GM23338 (cell line): ENCODE data around the gene TMPRSS3. TPM values are rescaled to one million over a fixed set of nuclear protein-coding genes. Genes with fewer than 3 reads are reported as not detected.

Source experiments
- ATAC-seq: fragments of 200-7000 bp; cut with Tn5 transposase; 3 replicates; pipeline ENCODE4 v1.9.1; 2020
- DNase-seq: peaks from one replicate; pipeline ENCODE4 v3.0.0-alpha.2; 2015; ENCODE audit warnings: low spot score
- H2AFZ ChIP-seq: fragments of 200-600 bp; sonication (generic); 2 replicates; pipeline ENCODE4 v1.8.0; 2016; ENCODE audit warnings: antibody characterized with exemption, mild to moderate bottlenecking, moderate library complexity
- H3F3A ChIP-seq: fragments of 200-600 bp; sonication (generic); replicated peaks from 2 replicates; pipeline ENCODE4 v1.8.0; 2017; ENCODE audit warnings: antibody characterized with exemption, mixed run types, low read depth
- H3K27ac ChIP-seq: fragments of 200-600 bp; sonication (generic); 2 replicates; pipeline ENCODE4 v1.6.1; 2016; ENCODE audit warnings: low read depth
- H3K27me3 ChIP-seq: fragments of 200-600 bp; sonication (generic); 2 replicates; pipeline ENCODE4 v1.8.0; 2016; ENCODE audit warnings: mild to moderate bottlenecking, mixed run types, moderate library complexity; ENCODE audit not compliant: insufficient read depth
- H3K36me3 ChIP-seq: fragments of 200-600 bp; sonication (generic); 2 replicates; pipeline ENCODE4 v1.8.0; 2016; ENCODE audit warnings: mild to moderate bottlenecking; ENCODE audit not compliant: insufficient read depth
- H3K4me1 ChIP-seq: fragments of 200-600 bp; sonication (generic); 2 replicates; pipeline ENCODE4 v1.8.0; 2016; ENCODE audit warnings: mild to moderate bottlenecking, moderate library complexity; ENCODE audit not compliant: insufficient read depth
- H3K4me2 ChIP-seq: fragments of 200-600 bp; sonication (generic); 2 replicates; pipeline ENCODE4 v1.7.1; 2017; ENCODE audit warnings: mixed run types
- H3K4me3 ChIP-seq: fragments of 200-600 bp; sonication (generic); 2 replicates; pipeline ENCODE4 v1.6.1; 2016; ENCODE audit warnings: mixed run types
- H3K79me2 ChIP-seq: fragments of 200-600 bp; sonication (generic); replicated peaks from 2 replicates; pipeline ENCODE4 v1.8.0; 2017; ENCODE audit warnings: mild to moderate bottlenecking; ENCODE audit not compliant: insufficient read depth
- H3K9me2 ChIP-seq: fragments of 200-600 bp; sonication (generic); 2 replicates; pipeline ENCODE4 v1.8.0; 2017; ENCODE audit not compliant: insufficient read depth
- H4K20me1 ChIP-seq: fragments of 200-600 bp; sonication (generic); replicated peaks from 2 replicates; pipeline ENCODE4 v1.8.0; 2017; ENCODE audit warnings: mild to moderate bottlenecking; ENCODE audit not compliant: insufficient read depth
- H3K27ac Mint-ChIP-seq: 2 replicates; pipeline ENCODE4 v1.8.0; 2020; ENCODE audit warnings: inconsistent platforms, mild to moderate bottlenecking, moderate library complexity, mixed read lengths
- H3K27me3 Mint-ChIP-seq: 3 replicates; pipeline ENCODE4 v1.8.0; 2022; ENCODE audit warnings: low read depth, mild to moderate bottlenecking, moderate library complexity, mixed read lengths, inconsistent platforms; ENCODE audit not compliant: insufficient read depth, poor library complexity
- H3K36me3 Mint-ChIP-seq: 3 replicates; pipeline ENCODE4 v1.8.0; 2021; ENCODE audit warnings: low read depth, mild to moderate bottlenecking, inconsistent platforms, moderate library complexity, mixed read lengths
- H3K4me1 Mint-ChIP-seq: 3 replicates; pipeline ENCODE4 v1.8.0; 2020; ENCODE audit warnings: mild to moderate bottlenecking, inconsistent platforms, mixed read lengths
- H3K4me3 Mint-ChIP-seq: 3 replicates; pipeline ENCODE4 v1.8.0; 2021; ENCODE audit warnings: moderate library complexity, mild to moderate bottlenecking, inconsistent platforms, mixed read lengths
- H3K9me3 Mint-ChIP-seq: 3 replicates; pipeline ENCODE4 v1.8.0; 2020; ENCODE audit warnings: moderate library complexity, mild to moderate bottlenecking, inconsistent platforms, mixed read lengths
- CREB1 ChIP-seq: fragments of 250-450 bp; sonication (Bioruptor Pico); IDR thresholded peaks from 2 replicates; pipeline ENCODE4 v1.5.0; 2020; ENCODE audit warnings: low read depth, mild to moderate bottlenecking, moderate library complexity
- ETS1 ChIP-seq: IDR thresholded peaks from 2 replicates; pipeline ENCODE4 v1.6.1; 2016; ENCODE audit warnings: antibody characterized with exemption
- EZH2phosphoT487 ChIP-seq: fragments of 200-600 bp; sonication (generic); IDR thresholded peaks from one replicate; pipeline ENCODE4 v1.8.1; 2018; ENCODE audit warnings: antibody characterized with exemption; ENCODE audit not compliant: unreplicated experiment
- JUNB ChIP-seq: IDR thresholded peaks from one replicate; pipeline ENCODE4 v1.6.1; 2016; ENCODE audit warnings: antibody characterized with exemption; ENCODE audit not compliant: unreplicated experiment
- NANOG ChIP-seq: IDR thresholded peaks from 2 replicates; pipeline ENCODE4 v1.6.1; 2016; ENCODE audit warnings: antibody characterized with exemption, borderline replicate concordance
- STAT1 ChIP-seq: IDR thresholded peaks from one replicate; pipeline ENCODE4 v1.6.1; 2016; ENCODE audit warnings: antibody characterized with exemption; ENCODE audit not compliant: unreplicated experiment
- ZNF331 ChIP-seq: fragments of 250-450 bp; sonication (Bioruptor Pico); IDR thresholded peaks from 2 replicates; pipeline ENCODE4 v1.5.0; 2020; ENCODE audit warnings: low read depth, mild to moderate bottlenecking, moderate library complexity
- polyA plus RNA-seq: library from polyadenylated mRNA; unstranded; fragments of >200 nt; fragmentation: Nextera tagmentation; extraction: Ambion mirVana; gene quantifications from 2 replicates; pipeline ENCODE4 v1.2.1, GENCODE V29; 2016
- total RNA-seq: library from RNA; depleted of rRNA; stranded (reverse); fragments of >200 nt; shearing (Covaris generic); gene quantifications from 2 replicates; pipeline ENCODE4 v1.2.3, GENCODE V29; 2014
- TF ChIP-seq, protein P1 (sequence below), 2 experiments: fragments of 200-600 bp in 1 of 2; sonication (generic) in 1 of 2; conservative IDR thresholded peaks; 2 replicates each; pipeline versions ENCODE4 v1.5.1 to v1.6.1; 2016 to 2017; ENCODE audit warnings: antibody characterized with exemption in 2 of 2, low read depth in 2 of 2, mild to moderate bottlenecking in 2 of 2, moderate library complexity in 1 of 2
- TF ChIP-seq, protein P2 (sequence below): fragments of 250-450 bp; sonication (Bioruptor Pico); IDR thresholded peaks from 2 replicates; pipeline ENCODE4 v1.5.0; 2020; ENCODE audit warnings: mild to moderate bottlenecking, moderate library complexity
- TF ChIP-seq, protein P3 (sequence below): IDR thresholded peaks from one replicate; pipeline ENCODE4 v1.6.1; 2018; ENCODE audit warnings: antibody characterized with exemption; ENCODE audit not compliant: unreplicated experiment

Gene TMPRSS3
- total and polyA plus RNA-seq, 2 experiments from 2014 or later: 0.17 TPM; not detected in 1

GRCh38 chr21:42423685-42424084 is 27.8 kb upstream of the TMPRSS3 start:
- Histone ChIP-seq H3K79me2 (no peaks in the 10 kb centered on the region), H3K27ac (no peak overlapping the region), H3K4me2 (no peak overlapping the region), H3F3A (no peaks in the 10 kb centered on the region), H4K20me1 (no peaks in the 10 kb centered on the region), H3K9me2 (no peaks in the 10 kb centered on the region), H3K27me3 (no peaks in the 10 kb centered on the region), H3K36me3 (no peaks in the 10 kb centered on the region), H3K4me1 (no peaks in the 10 kb centered on the region), H2AFZ (no peak overlapping the region), H3K4me3 (no peak overlapping the region)
- Mint-ChIP-seq H3K36me3 (no peaks in the 10 kb centered on the region), H3K4me1 (no peaks in the 10 kb centered on the region), H3K4me3 (no peak overlapping the region), H3K27ac (no peak overlapping the region), H3K9me3 (peaks cover 6% of the 10 kb centered on the region; the same call in 1 of the 3 replicates), H3K27me3 (no peaks in the 10 kb centered on the region)
- DNase-seq: no peak
- ATAC-seq: no peak
- TF ChIP-seq, protein P1, sequence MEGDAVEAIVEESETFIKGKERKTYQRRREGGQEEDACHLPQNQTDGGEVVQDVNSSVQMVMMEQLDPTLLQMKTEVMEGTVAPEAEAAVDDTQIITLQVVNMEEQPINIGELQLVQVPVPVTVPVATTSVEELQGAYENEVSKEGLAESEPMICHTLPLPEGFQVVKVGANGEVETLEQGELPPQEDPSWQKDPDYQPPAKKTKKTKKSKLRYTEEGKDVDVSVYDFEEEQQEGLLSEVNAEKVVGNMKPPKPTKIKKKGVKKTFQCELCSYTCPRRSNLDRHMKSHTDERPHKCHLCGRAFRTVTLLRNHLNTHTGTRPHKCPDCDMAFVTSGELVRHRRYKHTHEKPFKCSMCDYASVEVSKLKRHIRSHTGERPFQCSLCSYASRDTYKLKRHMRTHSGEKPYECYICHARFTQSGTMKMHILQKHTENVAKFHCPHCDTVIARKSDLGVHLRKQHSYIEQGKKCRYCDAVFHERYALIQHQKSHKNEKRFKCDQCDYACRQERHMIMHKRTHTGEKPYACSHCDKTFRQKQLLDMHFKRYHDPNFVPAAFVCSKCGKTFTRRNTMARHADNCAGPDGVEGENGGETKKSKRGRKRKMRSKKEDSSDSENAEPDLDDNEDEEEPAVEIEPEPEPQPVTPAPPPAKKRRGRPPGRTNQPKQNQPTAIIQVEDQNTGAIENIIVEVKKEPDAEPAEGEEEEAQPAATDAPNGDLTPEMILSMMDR (conservative IDR thresholded peaks at IDR 0.05; ENCODE audit: low read depth in 2 of 2): no peak
- TF ChIP-seq, protein P2, sequence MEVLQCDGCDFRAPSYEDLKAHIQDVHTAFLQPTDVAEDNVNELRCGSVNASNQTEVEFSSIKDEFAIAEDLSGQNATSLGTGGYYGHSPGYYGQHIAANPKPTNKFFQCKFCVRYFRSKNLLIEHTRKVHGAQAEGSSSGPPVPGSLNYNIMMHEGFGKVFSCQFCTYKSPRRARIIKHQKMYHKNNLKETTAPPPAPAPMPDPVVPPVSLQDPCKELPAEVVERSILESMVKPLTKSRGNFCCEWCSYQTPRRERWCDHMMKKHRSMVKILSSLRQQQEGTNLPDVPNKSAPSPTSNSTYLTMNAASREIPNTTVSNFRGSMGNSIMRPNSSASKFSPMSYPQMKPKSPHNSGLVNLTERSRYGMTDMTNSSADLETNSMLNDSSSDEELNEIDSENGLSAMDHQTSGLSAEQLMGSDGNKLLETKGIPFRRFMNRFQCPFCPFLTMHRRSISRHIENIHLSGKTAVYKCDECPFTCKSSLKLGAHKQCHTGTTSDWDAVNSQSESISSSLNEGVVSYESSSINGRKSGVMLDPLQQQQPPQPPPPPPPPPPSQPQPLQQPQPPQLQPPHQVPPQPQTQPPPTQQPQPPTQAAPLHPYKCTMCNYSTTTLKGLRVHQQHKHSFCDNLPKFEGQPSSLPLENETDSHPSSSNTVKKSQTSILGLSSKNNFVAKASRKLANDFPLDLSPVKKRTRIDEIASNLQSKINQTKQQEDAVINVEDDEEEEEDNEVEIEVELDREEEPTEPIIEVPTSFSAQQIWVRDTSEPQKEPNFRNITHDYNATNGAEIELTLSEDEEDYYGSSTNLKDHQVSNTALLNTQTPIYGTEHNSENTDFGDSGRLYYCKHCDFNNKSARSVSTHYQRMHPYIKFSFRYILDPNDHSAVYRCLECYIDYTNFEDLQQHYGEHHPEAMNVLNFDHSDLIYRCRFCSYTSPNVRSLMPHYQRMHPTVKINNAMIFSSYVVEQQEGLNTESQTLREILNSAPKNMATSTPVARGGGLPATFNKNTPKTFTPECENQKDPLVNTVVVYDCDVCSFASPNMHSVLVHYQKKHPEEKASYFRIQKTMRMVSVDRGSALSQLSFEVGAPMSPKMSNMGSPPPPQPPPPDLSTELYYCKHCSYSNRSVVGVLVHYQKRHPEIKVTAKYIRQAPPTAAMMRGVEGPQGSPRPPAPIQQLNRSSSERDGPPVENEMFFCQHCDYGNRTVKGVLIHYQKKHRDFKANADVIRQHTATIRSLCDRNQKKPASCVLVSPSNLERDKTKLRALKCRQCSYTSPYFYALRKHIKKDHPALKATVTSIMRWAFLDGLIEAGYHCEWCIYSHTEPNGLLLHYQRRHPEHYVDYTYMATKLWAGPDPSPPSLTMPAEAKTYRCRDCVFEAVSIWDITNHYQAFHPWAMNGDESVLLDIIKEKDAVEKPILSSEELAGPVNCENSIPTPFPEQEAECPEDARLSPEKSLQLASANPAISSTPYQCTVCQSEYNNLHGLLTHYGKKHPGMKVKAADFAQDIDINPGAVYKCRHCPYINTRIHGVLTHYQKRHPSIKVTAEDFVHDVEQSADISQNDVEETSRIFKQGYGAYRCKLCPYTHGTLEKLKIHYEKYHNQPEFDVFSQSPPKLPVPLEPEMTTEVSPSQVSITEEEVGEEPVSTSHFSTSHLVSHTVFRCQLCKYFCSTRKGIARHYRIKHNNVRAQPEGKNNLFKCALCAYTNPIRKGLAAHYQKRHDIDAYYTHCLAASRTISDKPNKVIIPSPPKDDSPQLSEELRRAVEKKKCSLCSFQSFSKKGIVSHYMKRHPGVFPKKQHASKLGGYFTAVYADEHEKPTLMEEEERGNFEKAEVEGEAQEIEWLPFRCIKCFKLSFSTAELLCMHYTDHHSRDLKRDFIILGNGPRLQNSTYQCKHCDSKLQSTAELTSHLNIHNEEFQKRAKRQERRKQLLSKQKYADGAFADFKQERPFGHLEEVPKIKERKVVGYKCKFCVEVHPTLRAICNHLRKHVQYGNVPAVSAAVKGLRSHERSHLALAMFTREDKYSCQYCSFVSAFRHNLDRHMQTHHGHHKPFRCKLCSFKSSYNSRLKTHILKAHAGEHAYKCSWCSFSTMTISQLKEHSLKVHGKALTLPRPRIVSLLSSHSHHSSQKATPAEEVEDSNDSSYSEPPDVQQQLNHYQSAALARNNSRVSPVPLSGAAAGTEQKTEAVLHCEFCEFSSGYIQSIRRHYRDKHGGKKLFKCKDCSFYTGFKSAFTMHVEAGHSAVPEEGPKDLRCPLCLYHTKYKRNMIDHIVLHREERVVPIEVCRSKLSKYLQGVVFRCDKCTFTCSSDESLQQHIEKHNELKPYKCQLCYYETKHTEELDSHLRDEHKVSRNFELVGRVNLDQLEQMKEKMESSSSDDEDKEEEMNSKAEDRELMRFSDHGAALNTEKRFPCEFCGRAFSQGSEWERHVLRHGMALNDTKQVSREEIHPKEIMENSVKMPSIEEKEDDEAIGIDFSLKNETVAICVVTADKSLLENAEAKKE (CRISPR knock-in tag): no peak
- no peak for TF ChIP-seq STAT1
- no peak for TF ChIP-seq JUNB
- no peak for TF ChIP-seq ZNF331 (CRISPR knock-in tag)
- TF ChIP-seq CREB1 (CRISPR knock-in tag): no peak
- TF ChIP-seq EZH2phosphoT487: no peak
- no peak for TF ChIP-seq ETS1
- TF ChIP-seq, protein P3, sequence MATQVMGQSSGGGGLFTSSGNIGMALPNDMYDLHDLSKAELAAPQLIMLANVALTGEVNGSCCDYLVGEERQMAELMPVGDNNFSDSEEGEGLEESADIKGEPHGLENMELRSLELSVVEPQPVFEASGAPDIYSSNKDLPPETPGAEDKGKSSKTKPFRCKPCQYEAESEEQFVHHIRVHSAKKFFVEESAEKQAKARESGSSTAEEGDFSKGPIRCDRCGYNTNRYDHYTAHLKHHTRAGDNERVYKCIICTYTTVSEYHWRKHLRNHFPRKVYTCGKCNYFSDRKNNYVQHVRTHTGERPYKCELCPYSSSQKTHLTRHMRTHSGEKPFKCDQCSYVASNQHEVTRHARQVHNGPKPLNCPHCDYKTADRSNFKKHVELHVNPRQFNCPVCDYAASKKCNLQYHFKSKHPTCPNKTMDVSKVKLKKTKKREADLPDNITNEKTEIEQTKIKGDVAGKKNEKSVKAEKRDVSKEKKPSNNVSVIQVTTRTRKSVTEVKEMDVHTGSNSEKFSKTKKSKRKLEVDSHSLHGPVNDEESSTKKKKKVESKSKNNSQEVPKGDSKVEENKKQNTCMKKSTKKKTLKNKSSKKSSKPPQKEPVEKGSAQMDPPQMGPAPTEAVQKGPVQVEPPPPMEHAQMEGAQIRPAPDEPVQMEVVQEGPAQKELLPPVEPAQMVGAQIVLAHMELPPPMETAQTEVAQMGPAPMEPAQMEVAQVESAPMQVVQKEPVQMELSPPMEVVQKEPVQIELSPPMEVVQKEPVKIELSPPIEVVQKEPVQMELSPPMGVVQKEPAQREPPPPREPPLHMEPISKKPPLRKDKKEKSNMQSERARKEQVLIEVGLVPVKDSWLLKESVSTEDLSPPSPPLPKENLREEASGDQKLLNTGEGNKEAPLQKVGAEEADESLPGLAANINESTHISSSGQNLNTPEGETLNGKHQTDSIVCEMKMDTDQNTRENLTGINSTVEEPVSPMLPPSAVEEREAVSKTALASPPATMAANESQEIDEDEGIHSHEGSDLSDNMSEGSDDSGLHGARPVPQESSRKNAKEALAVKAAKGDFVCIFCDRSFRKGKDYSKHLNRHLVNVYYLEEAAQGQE: no peak
- TF ChIP-seq NANOG: no peak
